ENCODE measurements around the gene VAV3.

VAV3 gene

DNA sequence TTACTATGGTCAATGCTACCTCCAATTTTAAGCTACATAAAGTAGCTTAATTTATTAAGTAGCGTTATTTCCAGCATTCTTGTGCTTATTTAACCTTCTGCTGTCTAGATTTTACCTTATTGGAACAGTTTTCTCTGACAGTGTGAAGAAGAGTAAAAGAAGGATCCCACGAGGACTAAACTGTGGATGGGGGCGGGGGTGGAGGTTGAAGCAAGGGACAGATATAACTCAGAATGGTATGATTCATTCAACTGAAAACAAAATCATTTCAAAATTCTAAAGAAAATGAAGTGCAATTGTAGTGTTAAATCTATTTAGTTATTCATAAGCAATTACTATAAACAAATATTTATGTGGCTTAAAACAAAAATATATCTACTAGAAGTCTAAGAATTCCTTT is 11.5 kb upstream of the VAV3 start:
- DNase-seq (ENCODE audit: low read depth, low spot score): no peak
- ChIA-PET CTCF (no interaction called here), POLR2A (no interaction called here)
- H3K4me3 ChIP-seq (ENCODE audit: low read depth, low read length): no peak overlapping the region
- no peak for TF ChIP-seq CTCF (IDR thresholded peaks at IDR 0.05; ENCODE audit: insufficient read depth, low read length, missing control alignments)

DNA sequence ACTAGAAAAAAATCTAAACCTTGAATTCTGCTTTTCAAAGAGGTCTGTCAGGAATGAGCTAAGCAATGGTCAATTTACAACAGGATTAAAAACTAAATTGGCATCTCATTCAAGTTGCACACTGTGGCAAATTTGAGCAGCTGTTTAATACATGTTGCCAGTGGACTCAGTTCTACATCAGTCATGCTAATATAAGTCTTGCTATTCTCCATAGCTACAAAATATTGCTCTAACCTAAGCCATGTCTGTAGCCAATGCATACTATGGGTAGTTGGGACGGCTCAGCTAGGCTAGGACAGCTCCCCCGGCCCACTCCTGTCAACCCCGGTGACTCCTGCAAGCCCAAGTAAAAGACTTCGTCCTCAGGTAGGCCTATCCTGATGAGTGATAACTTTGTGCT is 10.9 kb upstream of the VAV3 start:
- POLR2A ChIA-PET: no interaction called here
- no peak overlapping the region for H3K4me3 ChIP-seq (ENCODE audit: low read depth, low read length)
- CTCF ChIA-PET: interaction anchor here (1.4 kb wide), 1 partner anchor 194 kb away, joined by 4 read pairs; no protein-coding TSS in a partner anchor
- no peak for DNase-seq (ENCODE audit: low read depth, low spot score)
- no peak for TF ChIP-seq CTCF (IDR thresholded peaks at IDR 0.05; ENCODE audit: insufficient read depth, low read length, missing control alignments)

GRCh38 chr1:107974090-107974489 is 9.1 kb upstream of the VAV3 start:
- DNase-seq (ENCODE audit: low read depth, low spot score): no peak
- no peak overlapping the region for H3K4me3 ChIP-seq (ENCODE audit: low read depth, low read length)
- ChIA-PET CTCF (no interaction called here), POLR2A (no interaction called here)
- TF ChIP-seq CTCF (IDR thresholded peaks at IDR 0.05; ENCODE audit: insufficient read depth, low read length, missing control alignments): no peak

DNA sequence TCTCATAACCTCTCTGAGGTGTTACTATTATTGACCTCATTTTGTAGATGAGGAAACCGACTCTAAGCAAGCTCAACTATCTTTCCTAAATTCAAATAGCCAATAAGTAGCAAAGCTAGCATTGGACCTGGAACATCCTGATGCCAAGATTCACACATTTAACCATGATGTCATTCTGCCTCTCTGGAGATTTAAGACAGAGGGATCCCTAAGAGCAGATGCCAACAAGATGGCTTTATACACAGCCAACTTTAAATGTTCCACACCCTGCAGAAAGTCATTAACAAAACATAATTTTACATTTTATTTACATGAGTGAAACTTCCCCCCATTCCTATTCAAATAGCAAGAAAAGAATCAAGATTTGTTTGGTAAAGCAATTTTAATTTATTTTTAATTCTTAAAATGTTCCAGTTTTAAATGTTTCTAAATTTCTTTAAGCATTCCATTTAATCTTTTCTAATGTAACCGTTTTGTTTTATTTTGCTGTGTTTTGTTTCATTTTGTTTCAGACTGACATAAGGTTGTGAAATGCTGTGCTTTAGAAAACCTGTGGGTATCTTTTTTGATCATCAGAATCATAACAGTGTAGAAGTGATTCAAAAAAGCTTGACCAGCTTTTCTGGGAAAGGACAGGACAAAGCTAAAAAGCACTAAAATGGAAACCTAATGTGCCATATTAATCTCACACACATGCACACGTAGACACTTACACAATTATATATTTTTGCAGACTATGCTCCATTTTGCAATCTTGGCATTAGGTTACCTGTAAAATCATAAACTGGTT is 7.6 kb upstream of the VAV3 start:
- no peak overlapping the region for H3K4me3 ChIP-seq (ENCODE audit: low read depth, low read length)
- CTCF ChIA-PET: no interaction called here
- TF ChIP-seq CTCF (IDR thresholded peaks at IDR 0.05; ENCODE audit: insufficient read depth, low read length, missing control alignments): no peak
- DNase-seq (ENCODE audit: low read depth, low spot score): no peak
- POLR2A ChIA-PET: no interaction called here

- ChIA-PET POLR2A (no interaction called here), CTCF (no interaction called here)
- H3K4me3 ChIP-seq (ENCODE audit: low read depth, low read length): no peak overlapping the region
- DNase-seq (ENCODE audit: low read depth, low spot score): no peak
- no peak for TF ChIP-seq CTCF (IDR thresholded peaks at IDR 0.05; ENCODE audit: insufficient read depth, low read length, missing control alignments)
Measured at GRCh38 chr1:107966550-107966949, 1.6 kb upstream of the VAV3 start.

DNA sequence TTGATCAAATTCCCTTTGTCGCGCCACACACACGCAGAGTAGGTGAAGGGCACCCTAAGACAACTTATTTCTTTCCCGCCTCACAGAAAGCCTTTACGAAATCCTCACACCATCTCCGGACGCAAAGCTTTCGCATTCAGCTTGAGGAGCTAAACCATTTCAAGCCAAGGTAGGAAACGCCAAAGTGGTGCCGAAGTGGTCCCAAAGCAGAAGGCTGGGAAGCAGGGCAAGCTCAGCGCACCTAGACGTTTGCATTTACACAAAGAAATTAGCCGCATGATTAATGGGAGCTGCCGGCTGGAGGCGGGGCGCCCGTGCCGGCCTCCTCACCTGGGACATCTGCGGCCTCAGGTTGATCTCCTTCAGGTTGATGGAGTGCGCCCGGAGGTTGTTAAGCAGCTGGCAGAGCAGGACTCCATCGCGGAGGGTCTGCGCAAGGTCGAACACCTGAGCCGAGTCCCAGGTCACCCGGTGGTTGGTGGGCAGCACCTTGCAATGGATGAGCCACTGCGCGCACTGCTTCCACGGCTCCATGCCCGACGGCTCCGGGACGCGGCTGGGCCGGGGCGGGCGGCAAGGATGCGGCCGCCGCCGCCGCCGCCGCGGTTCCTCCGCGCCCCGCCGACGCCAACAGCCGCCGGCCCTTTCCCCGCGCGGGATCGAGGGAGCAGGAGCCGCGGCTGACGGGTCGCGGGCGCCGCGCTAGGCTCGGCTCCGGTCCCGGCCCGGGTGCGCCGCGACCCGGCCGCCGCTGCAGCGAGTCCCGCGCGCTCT is 457 bp downstream of the VAV3 start:
- peak overlapping the region; percentile 33; the same call in 1 of the 2 replicates for H3K4me3 ChIP-seq (ENCODE audit: low read depth, low read length)
- no peak for DNase-seq (ENCODE audit: low read depth, low spot score)
- CTCF ChIA-PET: no interaction called here
- POLR2A ChIA-PET: no interaction called here
- TF ChIP-seq CTCF (IDR thresholded peaks at IDR 0.05; ENCODE audit: insufficient read depth, low read length, missing control alignments): no peak

Data from AG04449 (cell line).